Hepatocyte (in vitro differentiated cells): ENCODE results near the gene HLA-E. TPM values are rescaled to one million over a fixed set of nuclear protein-coding genes. Genes with fewer than 3 reads are reported as not detected.

Experiments used
- DNase-seq: peaks from one replicate; pipeline ENCODE4 v3.0.0-alpha.2; 2016; ENCODE audit warnings: low spot score
- H2AFZ ChIP-seq: fragments of 200-600 bp; sonication (generic); 2 replicates; pipeline ENCODE4 v1.6.0; 2016; ENCODE audit warnings: antibody characterized with exemption, mild to moderate bottlenecking
- H3K27ac ChIP-seq: fragments of 200-600 bp; sonication (generic); 2 replicates; pipeline ENCODE4 v1.5.1; 2016; ENCODE audit warnings: mild to moderate bottlenecking
- H3K27me3 ChIP-seq: fragments of 200-600 bp; sonication (generic); 2 replicates; pipeline ENCODE4 v1.6.1; 2016
- H3K36me3 ChIP-seq: fragments of 200-600 bp; sonication (generic); replicated peaks from 2 replicates; pipeline ENCODE4 v1.5.1; 2016; ENCODE audit warnings: low read depth; ENCODE audit not compliant: insufficient read depth
- H3K4me1 ChIP-seq: fragments of 200-600 bp; sonication (generic); 2 replicates; pipeline ENCODE4 v1.5.1; 2016; ENCODE audit warnings: mild to moderate bottlenecking, moderate library complexity; ENCODE audit not compliant: insufficient read depth
- H3K4me2 ChIP-seq: fragments of 200-600 bp; sonication (generic); 2 replicates; pipeline ENCODE4 v1.6.0; 2016
- H3K4me3 ChIP-seq: fragments of 200-600 bp; sonication (generic); 2 replicates; pipeline ENCODE4 v1.5.1; 2016; ENCODE audit warnings: mild to moderate bottlenecking
- H3K79me2 ChIP-seq: fragments of 200-600 bp; sonication (generic); 2 replicates; pipeline ENCODE4 v1.6.0; 2017; ENCODE audit warnings: mild to moderate bottlenecking
- H3K9me2 ChIP-seq: fragments of 200-600 bp; sonication (generic); replicated peaks from 2 replicates; pipeline ENCODE4 v1.6.0; 2017; ENCODE audit warnings: mild to moderate bottlenecking; ENCODE audit not compliant: insufficient read depth
- H3K9me3 ChIP-seq: fragments of 200-600 bp; sonication (generic); 2 replicates; pipeline ENCODE4 v1.5.1; 2016; ENCODE audit warnings: low read depth, mild to moderate bottlenecking
- H4K20me1 ChIP-seq: fragments of 200-600 bp; sonication (generic); 2 replicates; pipeline ENCODE4 v1.6.0; 2016; ENCODE audit warnings: mild to moderate bottlenecking; ENCODE audit not compliant: insufficient read depth, poor library complexity, severe bottlenecking
- EZH2 ChIP-seq: fragments of 200-600 bp; sonication (generic); IDR thresholded peaks from 2 replicates; pipeline ENCODE4 v1.6.1; 2016; ENCODE audit warnings: antibody characterized with exemption, mild to moderate bottlenecking, borderline replicate concordance
- EZH2phosphoT487 ChIP-seq: fragments of 200-600 bp; sonication (generic); IDR thresholded peaks from one replicate; pipeline ENCODE4 v1.6.1; 2018; ENCODE audit warnings: antibody characterized with exemption, mild to moderate bottlenecking, low read depth, moderate library complexity; ENCODE audit not compliant: unreplicated experiment, severe bottlenecking
- WGBS: methylation state at CpG from one replicate; pipeline ENCODE4 v1.1.6; 2016; ENCODE audit warnings: low lambda C conversion rate; ENCODE audit errors: missing lambda C conversion rate; 5-methylcytosine and 5-hydroxymethylcytosine counted together
- polyA plus RNA-seq: library from polyadenylated mRNA; unstranded; fragments of >200 nt; fragmentation: Nextera tagmentation; extraction: Ambion mirVana; gene quantifications from 2 replicates; pipeline ENCODE4 v1.2.1, GENCODE V29; 2016
- total RNA-seq: library from RNA; depleted of rRNA; stranded (reverse); fragments of >200 nt; gene quantifications from 2 replicates; pipeline ENCODE4 v1.2.3, GENCODE V29; 2014
- TF ChIP-seq, protein P1 (sequence below): fragments of 200-600 bp; sonication (generic); IDR thresholded peaks from 2 replicates; pipeline ENCODE4 v1.5.1; 2016; ENCODE audit warnings: antibody characterized with exemption, mild to moderate bottlenecking; ENCODE audit not compliant: poor library complexity

The HLA-E gene
- total and polyA plus RNA-seq, 2 experiments from 2014 or later = 141 to 158 TPM

DNA sequence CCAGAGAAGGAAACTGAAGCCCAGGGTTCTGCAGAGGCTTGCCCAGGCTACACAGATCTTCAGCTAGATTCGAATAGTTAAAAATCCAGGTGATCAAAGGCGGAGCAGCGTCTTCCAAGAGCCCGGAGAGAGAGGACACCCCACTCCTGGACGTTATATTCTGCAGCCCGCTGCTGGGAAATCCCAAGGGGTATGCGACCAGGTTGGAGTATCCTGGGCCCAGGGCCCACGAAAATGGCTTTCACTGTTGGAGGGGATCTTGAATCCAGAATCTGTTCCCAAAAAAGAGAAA, 44.9 kb upstream of the HLA-E start:
- peak overlapping the region; percentile 39 for H3K4me2 ChIP-seq
- no peak overlapping the region for H3K4me3 ChIP-seq
- H3K27me3 ChIP-seq = peaks cover 94% of the 10 kb centered on the region
- H3K9me3 ChIP-seq = no peaks in the 10 kb centered on the region
- no peaks in the 10 kb centered on the region for H3K36me3 ChIP-seq
- H4K20me1 ChIP-seq = no peaks in the 10 kb centered on the region
- no peaks in the 10 kb centered on the region for H3K79me2 ChIP-seq
- WGBS = 81% methylated on average over 8 of the region's 8 CpGs
- no peak overlapping the region for H2AFZ ChIP-seq
- no peaks in the 10 kb centered on the region for H3K4me1 ChIP-seq
- no peak overlapping the region for H3K27ac ChIP-seq
- H3K9me2 ChIP-seq = no peaks in the 10 kb centered on the region
- TF ChIP-seq, protein P1, sequence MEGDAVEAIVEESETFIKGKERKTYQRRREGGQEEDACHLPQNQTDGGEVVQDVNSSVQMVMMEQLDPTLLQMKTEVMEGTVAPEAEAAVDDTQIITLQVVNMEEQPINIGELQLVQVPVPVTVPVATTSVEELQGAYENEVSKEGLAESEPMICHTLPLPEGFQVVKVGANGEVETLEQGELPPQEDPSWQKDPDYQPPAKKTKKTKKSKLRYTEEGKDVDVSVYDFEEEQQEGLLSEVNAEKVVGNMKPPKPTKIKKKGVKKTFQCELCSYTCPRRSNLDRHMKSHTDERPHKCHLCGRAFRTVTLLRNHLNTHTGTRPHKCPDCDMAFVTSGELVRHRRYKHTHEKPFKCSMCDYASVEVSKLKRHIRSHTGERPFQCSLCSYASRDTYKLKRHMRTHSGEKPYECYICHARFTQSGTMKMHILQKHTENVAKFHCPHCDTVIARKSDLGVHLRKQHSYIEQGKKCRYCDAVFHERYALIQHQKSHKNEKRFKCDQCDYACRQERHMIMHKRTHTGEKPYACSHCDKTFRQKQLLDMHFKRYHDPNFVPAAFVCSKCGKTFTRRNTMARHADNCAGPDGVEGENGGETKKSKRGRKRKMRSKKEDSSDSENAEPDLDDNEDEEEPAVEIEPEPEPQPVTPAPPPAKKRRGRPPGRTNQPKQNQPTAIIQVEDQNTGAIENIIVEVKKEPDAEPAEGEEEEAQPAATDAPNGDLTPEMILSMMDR = no peak
- TF ChIP-seq EZH2 = no peak
- no peak for TF ChIP-seq EZH2phosphoT487
- no peak for DNase-seq

DNA sequence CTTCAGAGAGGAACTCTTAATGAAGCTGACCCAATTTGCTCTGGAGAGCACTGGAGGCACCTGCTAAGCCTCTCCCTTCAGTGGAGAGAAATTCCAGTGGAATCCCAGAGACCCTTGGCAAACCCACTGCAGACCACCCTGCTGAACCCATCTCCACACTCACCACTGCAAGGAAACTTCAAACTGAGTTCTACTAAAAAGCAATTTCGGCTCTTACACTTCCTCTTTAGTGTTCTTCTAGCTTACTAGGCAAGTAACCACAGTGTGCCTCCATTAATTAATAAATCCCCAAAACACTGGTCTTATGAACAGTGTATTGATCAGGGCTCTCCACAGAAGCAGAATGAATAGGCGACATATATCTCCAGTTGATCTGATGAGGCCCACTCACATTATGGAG, 43.0 kb upstream of the HLA-E start:
- Histone ChIP-seq H2AFZ (no peak overlapping the region), H3K4me3 (no peak overlapping the region), H3K36me3 (no peaks in the 10 kb centered on the region), H3K79me2 (no peaks in the 10 kb centered on the region), H3K9me2 (no peaks in the 10 kb centered on the region), H3K4me2 (no peak overlapping the region), H3K9me3 (no peaks in the 10 kb centered on the region), H3K4me1 (no peaks in the 10 kb centered on the region), H4K20me1 (no peaks in the 10 kb centered on the region), H3K27ac (no peak overlapping the region), H3K27me3 (peaks cover 93% of the 10 kb centered on the region)
- TF ChIP-seq, protein P1 = no peak
- no peak for TF ChIP-seq EZH2phosphoT487
- TF ChIP-seq EZH2 = no peak
- WGBS = 80% methylated on average over 2 of the region's 2 CpGs
- no peak for DNase-seq

DNA sequence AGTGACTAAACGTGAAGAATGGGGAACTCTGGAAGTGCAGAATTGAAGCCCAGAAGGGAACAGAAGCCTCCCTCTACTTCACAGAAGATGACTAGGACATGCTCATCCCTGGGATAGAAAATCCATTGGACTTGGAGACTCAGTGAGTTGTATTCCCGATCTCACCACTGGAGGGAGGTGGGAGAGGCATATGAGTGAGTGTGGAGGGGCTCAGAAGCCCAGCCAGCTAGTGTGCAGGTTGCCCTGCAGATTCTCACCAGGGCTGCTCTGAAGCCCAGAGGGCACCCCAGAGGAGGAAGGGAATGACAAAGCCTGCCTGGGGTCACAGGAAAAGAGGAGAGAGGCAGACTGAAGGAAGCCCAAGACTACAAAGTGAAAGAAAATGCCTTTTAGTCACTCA, 42.1 kb upstream of the HLA-E start:
- no peaks in the 10 kb centered on the region for H3K9me3 ChIP-seq
- H3K79me2 ChIP-seq = no peaks in the 10 kb centered on the region
- no peaks in the 10 kb centered on the region for H3K36me3 ChIP-seq
- no peak for TF ChIP-seq EZH2phosphoT487
- no peak for TF ChIP-seq EZH2
- TF ChIP-seq, protein P1 = peak; percentile 5
- no peak overlapping the region for H3K4me3 ChIP-seq
- no peaks in the 10 kb centered on the region for H3K9me2 ChIP-seq
- no peak overlapping the region for H3K27ac ChIP-seq
- H2AFZ ChIP-seq = no peak overlapping the region
- peak; percentile 13 for DNase-seq
- H3K27me3 ChIP-seq = peaks cover 92% of the 10 kb centered on the region
- 12% methylated on average over 2 of the region's 2 CpGs for WGBS
- no peaks in the 10 kb centered on the region for H4K20me1 ChIP-seq
- no peaks in the 10 kb centered on the region for H3K4me1 ChIP-seq
- no peak overlapping the region for H3K4me2 ChIP-seq

DNA sequence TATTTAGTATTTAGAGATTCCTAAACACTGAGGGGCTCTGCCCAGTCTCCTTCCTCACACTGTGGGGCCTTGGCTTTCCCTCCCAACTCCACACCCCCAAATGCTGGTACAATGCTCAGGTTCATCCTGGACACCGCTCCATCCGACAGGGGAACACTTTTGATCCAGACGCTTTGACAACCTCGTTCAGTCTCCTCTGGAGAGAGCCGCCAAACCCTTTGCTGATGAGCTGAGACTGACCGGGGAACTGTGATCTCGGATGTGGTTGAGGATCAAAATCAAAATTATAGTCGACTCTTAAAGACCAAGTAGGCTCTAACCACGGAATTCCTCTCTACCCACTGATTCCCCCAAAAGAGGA, 38.8 kb upstream of the HLA-E start:
- Histone ChIP-seq H3K9me3 (no peaks in the 10 kb centered on the region), H3K9me2 (no peaks in the 10 kb centered on the region), H3K79me2 (no peaks in the 10 kb centered on the region), H4K20me1 (no peaks in the 10 kb centered on the region), H3K27ac (no peak overlapping the region), H3K36me3 (no peaks in the 10 kb centered on the region), H3K27me3 (peaks cover 74% of the 10 kb centered on the region), H3K4me2 (no peak overlapping the region), H2AFZ (no peak overlapping the region), H3K4me1 (no peaks in the 10 kb centered on the region), H3K4me3 (no peak overlapping the region)
- DNase-seq = no peak
- 83% methylated on average over 9 of the region's 9 CpGs for WGBS
- TF ChIP-seq, protein P1 = no peak
